GM19468 (cell line): ENCODE data around the gene ERFL.

Experiments
- ATAC-seq: cut with Tn5 transposase; IDR thresholded peaks from one replicate; pipeline ENCODE4 v1.9.1; 2021; ENCODE audit warnings: mild to moderate bottlenecking, moderate library complexity, moderate number of reproducible peaks; ENCODE audit not compliant: unreplicated experiment; ENCODE audit errors: extremely low read depth

ERFL gene

DNA sequence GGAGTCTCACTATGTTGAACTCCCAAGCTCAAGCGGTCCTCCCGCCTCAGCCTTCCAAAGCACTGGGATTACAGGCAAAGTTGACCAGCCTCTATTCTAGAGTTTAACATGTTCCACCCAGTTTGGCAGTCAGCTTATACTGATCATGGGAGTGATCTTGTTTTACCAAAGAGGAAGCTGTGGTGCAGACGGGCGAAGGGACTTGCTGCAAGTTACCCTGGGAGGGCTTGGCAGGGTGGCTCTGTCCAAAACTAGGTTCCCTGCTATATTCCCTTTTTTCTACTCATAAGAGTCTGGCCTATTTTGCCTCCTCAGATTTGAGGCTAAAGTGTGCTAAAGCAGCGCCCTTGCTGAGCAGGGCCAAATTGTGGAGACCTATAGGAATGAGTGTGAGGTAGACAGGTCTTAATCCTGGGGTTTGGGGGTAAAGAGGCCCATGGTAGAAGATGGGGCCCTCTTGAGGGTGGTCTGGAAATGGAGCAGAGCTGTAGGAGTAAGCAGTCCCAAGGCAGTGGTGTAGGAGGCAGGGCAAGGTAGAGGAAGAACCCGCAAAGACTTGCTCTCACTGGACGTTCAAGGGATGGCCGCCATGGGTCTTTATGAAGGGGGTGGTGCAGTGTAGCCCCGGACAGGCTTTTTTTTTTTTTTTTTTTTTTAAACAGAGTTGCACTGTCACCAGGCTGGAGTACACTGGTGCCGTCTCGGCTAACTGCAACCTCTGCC, 64.9 kb downstream of the ERFL start:
- ATAC-seq = no peak

DNA sequence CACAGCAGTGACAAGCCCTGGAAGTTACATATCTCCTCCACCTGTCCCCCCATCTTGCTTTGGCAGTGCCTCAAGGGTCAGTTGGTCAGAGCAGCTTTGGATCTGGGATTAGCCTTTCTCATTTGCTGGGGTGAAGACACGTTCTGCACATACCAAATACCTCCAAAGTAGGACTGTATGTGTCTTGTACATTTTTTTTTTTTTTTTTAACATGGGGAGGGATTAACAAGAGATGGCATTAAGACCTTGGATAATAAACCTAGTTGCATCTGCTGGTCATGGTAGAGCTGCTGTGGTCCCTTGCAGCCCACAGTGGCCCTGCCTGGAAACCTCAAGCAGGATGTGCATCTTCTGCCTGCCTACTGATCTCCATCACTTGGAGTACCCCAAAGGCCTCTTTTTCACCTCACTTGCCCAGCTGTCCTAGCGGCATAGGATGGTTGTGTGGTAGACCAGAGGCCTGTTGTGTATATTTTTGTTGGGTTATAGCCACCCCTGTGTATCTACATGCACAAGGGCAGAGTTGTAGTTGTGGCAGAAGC, 65.7 kb downstream of the ERFL start:
- no peak for ATAC-seq

DNA sequence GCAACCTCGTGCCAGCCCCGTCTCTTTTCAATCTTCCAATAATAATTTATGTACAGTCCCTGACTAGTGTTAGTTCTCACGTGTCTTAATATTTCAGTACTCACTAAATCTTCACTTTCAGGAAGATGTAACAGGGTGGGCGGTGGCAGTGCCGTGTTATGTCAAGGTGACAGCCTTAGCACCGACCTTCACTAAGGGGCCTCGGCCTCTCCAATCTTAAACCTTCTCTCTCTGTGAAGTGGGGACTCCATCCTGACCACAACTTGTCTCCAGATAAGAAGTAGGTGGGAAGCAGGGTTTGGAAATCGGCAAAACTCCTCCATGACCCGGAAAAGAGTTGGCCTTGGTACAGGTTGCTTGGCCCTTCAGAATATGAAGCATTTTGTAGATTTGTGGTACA, 66.4 kb downstream of the ERFL start:
- ATAC-seq = no peak

DNA sequence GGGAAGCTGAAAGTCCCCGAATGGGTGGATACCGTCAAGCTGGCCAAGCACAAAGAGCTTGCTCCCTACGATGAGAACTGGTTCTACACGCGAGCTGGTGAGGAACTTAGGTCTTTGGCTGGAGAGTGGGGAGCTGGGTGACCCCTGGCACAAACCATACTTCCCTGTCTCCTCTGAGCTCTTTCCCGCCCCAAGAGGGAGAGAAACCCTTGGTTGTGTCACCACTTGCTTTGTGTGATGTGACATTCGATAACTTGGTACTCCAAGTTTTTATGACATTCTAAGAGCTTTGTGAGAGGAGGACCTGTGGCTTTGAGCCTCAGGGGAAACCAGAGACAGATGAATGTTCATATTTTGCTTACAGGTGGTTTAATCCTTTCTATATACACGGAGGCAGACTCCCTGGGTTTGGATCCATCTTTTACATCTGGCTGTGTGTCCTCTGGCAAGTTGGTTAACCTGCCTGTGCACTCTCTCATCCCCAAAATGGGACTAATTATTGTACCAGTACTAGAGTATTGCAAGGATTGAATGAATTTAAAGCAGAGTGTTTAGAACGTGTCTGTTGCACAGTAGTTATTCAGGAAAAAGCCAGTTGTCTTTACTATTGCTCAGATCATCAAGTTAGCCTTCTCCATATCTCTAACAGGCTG, 67.0 kb downstream of the ERFL start:
- no peak for ATAC-seq

DNA sequence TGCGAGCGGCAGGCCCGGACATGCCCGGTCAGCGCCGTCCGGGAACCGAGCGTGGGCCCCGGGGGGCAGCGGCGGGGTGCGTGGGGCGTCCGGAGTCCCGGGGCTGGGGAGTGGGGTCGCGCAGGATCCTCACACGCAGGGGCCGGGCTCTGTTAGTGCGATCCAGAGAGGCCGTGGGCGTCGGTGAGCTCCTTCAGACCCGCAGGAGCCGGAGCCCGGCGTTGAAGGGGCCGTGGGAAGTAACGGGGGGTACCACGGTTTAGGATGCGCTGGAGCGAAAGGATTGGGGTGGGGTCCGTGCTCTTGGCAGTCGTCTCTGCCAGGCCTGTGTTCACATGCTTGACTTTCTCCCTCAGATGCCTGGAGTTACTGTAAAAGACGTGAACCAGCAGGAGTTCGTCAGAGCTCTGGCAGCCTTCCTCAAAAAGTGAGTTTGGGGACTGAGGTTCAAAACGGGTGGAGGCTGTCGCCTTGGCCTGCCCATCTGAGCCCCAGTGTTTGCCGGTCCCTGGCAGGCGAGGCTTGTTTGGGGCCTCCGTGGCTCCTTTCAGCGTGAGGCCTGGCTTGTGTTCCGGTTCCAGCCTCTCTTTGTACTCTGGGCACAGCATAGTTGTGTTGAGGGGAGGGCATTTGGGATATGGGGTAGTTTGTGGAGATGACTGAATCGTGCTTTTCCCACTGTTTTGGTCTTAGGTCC, 67.7 kb downstream of the ERFL start:
- peak; percentile 13 for ATAC-seq

DNA sequence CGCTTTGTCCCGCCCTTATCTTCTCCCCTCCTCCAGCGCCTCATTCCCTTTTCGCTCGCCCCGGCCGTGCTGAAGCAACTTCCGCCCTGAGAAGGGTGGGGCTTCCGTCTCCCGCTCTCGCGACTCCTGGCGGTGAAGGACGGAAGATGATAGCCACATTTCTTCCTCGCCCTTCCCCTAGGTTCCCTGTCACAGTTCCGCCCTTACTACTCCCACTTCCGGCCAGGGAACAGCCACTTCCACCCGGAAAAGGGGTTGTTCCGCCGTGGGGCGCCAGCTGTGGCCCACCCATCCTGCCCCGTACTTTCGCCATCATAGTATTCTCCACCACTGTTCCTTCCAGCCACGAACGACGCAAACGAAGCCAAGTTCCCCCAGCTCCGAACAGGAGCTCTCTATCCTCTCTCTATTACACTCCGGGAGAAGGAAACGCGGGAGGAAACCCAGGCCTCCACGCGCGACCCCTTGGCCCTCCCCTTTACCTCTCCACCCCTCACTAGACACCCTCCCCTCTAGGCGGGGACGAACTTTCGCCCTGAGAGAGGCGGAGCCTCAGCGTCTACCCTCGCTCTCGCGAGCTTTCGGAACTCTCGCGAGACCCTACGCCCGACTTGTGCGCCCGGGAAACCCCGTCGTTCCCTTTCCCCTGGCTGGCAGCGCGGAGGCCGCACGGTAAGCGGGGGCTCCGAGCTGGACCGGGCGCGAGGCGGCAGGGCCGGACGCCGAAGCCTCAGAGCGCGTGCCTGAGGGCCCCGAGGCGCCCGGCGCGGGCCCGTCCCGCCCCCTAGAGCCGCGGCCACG, 68.4 kb downstream of the ERFL start, which contains the start of gene RPS19:
Gene RPS19 (plus strand): TSS at position 638 of the 801 bp plus-strand sequence. CDS start 520 bp downstream, outside the sequence.
- peak; percentile 66 for ATAC-seq

DNA sequence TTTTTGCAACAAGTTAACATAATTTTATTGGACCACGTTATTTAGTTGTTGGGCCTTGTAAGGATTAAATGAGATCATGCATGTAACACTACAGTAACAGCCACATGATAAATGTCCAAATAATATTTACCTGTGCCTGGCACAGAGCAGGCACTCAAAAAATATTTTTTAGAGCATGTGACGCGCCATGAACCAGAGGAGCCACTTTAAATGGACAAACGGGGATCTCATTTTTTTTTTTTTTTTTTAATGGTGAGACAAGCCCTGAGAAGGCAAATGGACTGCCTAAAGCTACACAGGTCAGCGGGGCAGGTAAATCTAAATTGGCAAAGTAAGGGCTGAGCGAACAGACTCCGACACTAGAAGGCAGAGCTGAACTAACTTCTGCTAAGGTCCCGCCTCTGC, 69.0 kb downstream of the ERFL start:
- peak; percentile 55 for ATAC-seq
